PC-3 (cell line): Measurements from ENCODE around the gene RPL27A.

ENCODE experiments used
- EZH2phosphoT487 ChIP-seq: fragments of 300-600 bp; sonication (generic); IDR thresholded peaks from 2 replicates; pipeline ENCODE4 v1.6.1; 2018; ENCODE audit warnings: mild to moderate bottlenecking, antibody characterized with exemption, low read length, borderline replicate concordance
- TF ChIP-seq, protein P1 (sequence below): fragments of 300-600 bp; sonication (generic); conservative IDR thresholded peaks from 2 replicates; pipeline ENCODE4 v1.5.1; 2017; ENCODE audit warnings: antibody characterized with exemption, low read depth, mild to moderate bottlenecking, low read length

GRCh38 chr11:8692417-8692816 is 9.8 kb downstream of the RPL27A start:
- TF ChIP-seq, protein P1, sequence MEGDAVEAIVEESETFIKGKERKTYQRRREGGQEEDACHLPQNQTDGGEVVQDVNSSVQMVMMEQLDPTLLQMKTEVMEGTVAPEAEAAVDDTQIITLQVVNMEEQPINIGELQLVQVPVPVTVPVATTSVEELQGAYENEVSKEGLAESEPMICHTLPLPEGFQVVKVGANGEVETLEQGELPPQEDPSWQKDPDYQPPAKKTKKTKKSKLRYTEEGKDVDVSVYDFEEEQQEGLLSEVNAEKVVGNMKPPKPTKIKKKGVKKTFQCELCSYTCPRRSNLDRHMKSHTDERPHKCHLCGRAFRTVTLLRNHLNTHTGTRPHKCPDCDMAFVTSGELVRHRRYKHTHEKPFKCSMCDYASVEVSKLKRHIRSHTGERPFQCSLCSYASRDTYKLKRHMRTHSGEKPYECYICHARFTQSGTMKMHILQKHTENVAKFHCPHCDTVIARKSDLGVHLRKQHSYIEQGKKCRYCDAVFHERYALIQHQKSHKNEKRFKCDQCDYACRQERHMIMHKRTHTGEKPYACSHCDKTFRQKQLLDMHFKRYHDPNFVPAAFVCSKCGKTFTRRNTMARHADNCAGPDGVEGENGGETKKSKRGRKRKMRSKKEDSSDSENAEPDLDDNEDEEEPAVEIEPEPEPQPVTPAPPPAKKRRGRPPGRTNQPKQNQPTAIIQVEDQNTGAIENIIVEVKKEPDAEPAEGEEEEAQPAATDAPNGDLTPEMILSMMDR: no peak
- no peak for TF ChIP-seq EZH2phosphoT487
